GM19238 (cell line): Measurements from ENCODE around the gene CBLIF.
A peak's percentile ranks its signal among the peaks of the same experiment; 100 is the strongest.
"Not testable (repeated sequence)": the region's sequence is repeated elsewhere in the genome, so short reads cannot be mapped to it uniquely, and the experiment has no call there.

ENCODE experiments used
- DNase-seq: peaks from one replicate; pipeline ENCODE4 v3.0.0; 2011; ENCODE audit warnings: low spot score; ENCODE audit not compliant: insufficient read length

The CBLIF gene

GRCh38 chr11:59848439-59848838 is 3.1 kb upstream of the CBLIF start:
- DNase-seq, result not testable (repeated sequence)

- no peak for DNase-seq
Measured at GRCh38 chr11:59847626-59848025, 2.3 kb upstream of the CBLIF start.

DNA sequence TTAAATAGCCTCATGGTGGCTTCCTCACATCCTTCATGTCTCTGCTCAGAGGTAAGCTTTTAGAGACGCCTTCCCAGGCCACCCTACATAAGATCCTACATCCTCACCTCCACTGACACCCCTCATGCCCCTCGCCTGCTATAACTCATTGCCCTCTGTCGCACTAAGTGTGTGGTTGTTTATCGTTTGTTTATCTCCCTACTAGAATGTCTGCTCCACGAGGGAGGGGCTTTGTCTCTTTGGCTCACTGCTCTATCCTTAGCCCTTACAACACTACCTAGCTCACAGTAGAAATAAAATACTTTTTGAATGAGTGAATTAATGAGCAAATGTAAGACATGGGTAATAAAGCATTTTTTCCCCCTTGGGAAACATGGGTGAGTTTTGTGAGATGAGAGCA is 1.3 kb upstream of the CBLIF start:
- DNase-seq, result no peak

DNA sequence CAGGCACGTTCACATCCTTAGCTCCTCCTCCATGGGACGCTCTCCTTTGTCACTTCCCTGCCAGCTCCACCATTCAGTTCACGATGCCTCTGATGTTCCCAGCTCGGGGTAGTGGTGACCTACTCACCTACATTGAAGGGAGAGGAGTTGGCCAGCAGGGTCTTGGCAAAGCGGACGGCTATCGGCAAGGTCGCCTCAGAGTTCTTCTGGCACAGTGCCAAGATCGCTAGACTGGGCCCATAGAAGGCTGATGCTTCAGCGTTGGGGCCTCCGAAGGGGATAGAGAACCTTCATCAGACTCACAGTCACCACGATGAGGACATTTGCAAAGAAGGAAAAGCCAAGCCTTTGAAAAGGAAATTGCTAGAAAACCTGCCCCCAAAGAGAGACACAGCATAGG is 3.0 kb downstream of the CBLIF start:
- DNase-seq, result no peak

GRCh38 chr11:59841514-59841913 is 3.8 kb downstream of the CBLIF start:
- no peak for DNase-seq

GRCh38 chr11:59839615-59840014 is 5.7 kb downstream of the CBLIF start:
- DNase-seq, result no peak

DNA sequence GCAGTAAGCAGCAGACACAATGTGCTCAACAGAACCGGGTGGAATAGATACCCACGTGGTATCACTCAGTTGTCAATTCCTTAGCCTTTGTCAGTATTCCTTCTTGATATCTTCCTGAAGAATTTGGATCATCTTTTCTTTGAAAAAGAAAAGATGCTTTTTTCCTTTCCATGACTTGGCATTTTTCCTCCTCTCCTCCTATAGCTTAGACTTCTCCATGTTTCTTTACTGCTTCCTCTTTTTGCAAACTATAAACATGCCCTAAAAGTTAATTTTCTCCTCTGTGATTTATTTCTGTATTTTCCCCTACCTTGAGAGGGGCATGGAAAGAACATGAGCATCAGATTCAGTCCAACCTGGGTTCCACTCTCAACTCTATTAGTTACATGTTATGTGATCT is 11.7 kb downstream of the CBLIF start:
- DNase-seq, result no peak

- DNase-seq, result no peak
Measured at GRCh38 chr11:59829358-59829757, 15.9 kb downstream of the CBLIF start.

DNA sequence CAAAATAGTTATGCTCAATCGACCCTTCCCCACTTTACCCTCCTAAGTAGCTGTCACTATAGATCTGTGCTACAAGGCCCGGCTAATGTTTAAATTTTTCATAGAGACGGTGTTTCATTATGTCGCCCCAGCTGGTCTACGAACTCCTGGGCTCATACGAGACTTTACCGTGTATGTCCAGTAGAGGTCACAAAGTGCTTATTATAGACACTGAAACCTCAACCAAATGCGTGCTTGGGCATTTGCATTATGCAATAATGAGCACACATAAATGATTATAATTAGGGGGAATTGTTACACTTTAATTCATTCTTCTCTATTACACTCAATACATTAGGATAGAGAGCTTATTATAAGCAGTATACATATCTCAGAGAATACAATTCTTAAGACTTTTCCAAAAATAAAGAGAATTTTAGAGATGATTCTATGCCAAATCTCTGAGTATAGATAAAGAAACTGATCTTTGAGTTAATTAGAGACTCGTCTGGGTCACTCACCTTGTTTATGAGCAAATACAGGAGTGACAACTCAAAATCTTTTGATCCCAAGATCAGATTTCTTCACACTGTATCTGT is 22.2 kb downstream of the CBLIF start:
- DNase-seq, result no peak

- DNase-seq, result no peak
Measured at GRCh38 chr11:59818572-59818971, 26.7 kb downstream of the CBLIF start.

GRCh38 chr11:59816434-59816833 is 28.9 kb downstream of the CBLIF start:
- not testable (repeated sequence) for DNase-seq

DNA sequence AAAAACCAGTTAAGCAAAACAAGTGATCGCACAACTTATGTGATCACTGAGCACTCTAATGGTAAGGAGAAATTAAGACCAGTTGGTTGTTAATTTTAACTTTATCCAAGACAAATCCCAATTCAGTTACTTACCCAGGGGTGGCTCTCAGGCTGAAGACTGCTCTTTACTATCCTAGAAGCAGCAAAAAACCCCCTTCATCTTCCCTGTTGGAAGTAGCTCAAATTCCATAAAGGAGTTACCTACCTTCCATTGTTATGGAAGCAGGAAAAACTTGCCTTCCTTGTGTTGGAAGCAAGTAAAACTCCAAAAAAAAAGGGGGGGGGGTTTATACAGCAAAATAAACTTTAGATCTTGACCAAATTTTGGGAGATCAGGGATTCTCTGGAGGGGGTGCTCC is 29.5 kb downstream of the CBLIF start:
- no peak for DNase-seq

DNA sequence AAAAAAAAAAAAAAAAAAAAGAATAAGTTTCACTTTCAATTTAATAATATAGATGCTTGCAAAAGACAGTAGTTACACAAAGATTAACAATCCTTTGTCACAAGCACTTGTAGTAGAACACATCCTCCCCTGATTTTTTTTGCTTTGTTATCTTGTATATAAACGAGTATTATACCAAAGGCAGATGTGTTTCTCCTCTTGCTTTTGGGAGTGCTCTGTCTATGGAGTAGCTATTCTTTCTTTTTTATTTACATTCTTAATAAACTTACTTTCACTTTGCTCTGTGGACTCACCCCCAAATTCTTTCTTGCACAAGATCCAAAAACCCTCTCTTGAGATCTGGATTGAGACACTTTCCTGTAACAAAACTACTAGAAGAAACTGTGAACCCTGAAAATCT is 31.3 kb downstream of the CBLIF start:
- DNase-seq, result no peak

DNA sequence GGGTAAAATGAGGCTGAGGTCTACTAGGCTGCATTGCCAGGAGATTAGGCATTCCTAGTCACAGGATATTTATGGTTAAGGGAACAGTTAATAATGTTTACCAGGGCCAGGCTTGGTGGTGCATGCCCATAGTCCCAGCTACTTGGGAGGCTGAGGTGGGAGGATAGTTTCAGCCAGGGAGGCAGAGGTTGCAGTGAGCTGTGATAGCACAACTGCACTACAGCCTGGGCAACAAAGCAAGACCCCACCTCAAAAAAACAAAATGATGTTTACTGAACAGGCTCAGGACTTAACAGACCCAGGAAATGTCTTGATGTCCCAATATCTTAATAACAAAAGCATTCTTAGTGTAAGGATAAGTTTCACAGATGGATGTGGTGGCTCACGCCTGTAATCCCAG is 31.9 kb downstream of the CBLIF start:
- DNase-seq, result no peak

DNA sequence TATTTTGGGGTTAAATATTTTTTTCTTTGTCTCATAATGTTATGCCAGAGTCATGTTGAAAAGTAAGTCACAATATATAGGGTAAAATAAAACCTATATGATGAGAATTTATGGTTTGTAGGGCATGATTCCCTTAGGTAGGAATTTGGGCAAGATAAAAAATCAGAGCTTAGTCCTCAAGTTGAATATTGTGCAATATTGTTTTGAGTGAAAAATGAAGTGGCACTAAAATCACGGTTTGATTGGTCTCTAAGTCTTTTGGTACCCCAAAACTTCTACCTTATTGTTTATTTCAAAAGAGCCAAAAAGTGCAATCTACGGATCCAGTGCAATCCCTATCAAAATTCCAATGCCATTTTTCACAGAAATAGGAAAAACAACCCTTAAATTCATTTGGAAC is 33.1 kb downstream of the CBLIF start:
- no peak for DNase-seq

- DNase-seq, result no peak
Measured at GRCh38 chr11:59810911-59811259, 34.4 kb downstream of the CBLIF start.

DNA sequence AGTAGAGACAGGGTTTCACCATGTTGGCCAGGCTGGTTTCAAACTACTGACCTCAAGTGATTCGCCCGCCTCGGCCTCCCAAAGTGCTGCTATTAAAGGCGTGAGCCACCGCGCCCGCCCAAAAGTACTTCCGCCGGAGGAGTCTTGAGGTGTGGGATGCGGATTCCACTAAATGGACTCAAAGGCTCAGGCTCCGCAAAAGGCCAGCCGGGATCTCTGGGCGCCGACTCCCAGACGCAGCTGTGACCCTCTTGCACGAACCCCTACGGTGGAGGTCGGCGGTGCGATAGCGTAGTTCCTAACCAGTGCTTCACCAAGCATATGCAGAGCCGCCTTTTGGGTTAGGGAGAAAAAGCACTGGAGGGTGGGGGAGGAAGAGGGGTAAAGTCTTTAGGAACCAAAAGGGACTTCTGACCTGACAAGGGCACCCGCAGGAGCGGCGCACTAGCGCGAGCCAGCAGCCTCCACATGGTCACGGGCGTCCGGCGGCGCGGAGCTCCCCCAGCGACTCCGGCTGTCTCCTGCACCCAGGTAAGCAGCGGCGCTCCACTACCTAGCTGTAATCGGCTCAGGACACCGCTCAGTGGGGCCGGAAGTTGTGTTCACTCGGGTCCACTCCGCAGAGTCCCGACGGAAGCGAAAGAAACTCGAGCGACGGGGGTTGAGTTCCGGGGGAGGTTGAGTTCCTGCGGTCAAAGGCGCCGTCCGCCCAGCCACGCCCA is 34.9 kb downstream of the CBLIF start, which contains the start of gene MRPL16:
MRPL16 (minus strand) TSS at position 590 of the 722 bp plus-strand sequence; CDS start at position 470, 120 bp downstream.
- peak; percentile 66 for DNase-seq

GRCh38 chr11:59807047-59807610 is 38.2 kb downstream of the CBLIF start:
- DNase-seq, result no peak

DNA sequence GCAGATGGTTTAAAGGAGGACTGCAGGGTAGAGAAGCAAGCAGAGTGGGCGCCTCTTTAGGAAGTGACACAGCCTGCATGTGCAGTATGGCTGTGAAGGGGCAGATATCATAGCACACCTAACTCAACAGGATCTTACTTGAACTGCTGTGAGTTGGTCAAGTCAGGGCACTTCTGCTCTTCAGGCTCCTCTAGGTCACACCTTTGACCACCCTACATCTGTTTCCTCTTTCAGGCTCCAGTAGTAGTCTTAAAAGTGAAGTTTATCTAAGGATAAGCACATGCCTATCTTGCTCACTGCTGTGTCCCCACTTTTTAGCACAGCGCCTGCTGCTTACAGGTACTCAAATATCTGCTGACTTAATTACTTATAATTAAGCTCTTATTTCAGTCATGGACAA is 41.2 kb downstream of the CBLIF start:
- DNase-seq, result no peak

GRCh38 chr11:59802639-59803176 is 42.6 kb downstream of the CBLIF start:
- no peak for DNase-seq

DNA sequence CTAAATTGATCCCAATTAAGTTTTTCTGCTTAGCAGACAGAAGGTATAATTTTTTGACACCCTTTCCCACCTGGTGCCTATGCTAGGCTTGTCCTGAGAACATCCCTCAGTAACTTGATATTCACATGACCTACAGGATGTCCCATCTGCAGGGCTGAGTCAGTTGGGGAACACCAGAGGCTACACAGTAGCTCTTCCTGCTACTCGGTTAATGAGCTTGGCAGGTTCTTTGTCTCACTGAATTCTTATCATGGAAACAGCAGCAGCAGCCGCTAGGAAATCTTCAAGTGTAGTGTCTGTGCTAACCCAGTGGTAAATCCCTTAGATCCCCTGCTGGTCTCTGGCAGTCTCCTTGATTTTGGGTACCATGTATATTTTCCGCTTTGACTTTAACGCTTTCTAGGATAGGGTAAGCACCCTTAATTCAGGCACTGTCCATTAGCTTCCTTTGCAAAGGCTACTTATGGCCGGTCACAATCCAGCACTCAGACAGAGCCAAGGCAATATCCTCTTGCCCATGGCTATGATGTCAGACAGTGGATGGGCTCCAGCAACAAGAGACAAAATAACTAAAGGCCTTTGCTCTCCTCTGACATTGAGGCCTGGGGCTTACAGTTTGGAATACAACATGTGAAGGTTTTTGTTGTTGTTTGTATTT is 43.2 kb downstream of the CBLIF start:
- DNase-seq, result no peak

DNA sequence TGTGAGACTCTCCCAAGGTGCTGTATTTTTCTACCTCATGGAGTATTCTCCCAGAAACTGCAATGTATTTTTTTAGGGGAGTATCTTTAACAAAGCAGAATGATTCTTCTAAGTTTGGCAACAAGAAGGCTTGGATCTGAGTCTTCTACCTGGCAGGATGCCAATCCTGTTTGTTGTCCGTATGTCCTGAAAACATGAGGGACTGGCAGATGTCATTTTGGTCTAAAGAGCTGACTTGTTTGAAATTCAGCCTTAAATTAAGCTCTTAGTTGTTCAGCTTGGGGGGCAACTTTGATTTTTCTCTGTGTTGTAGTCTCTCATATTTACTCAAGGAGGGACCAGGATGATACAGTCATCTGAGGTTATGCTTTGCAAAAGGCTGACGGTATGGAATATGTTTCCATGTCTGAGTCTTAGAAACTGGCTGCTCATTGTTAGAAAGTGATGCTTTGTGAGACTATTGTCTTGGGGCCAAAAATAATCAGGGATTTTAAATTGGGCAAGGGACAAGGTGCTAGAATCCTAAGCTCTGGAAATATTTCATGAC is 44.1 kb downstream of the CBLIF start:
- DNase-seq, result no peak
